MM.1S (cell line): ENCODE results near the gene POMT2.

ENCODE experiments used
- CTCF ChIP-seq: fragments of 300-600 bp; sonication (generic); IDR thresholded peaks from 2 replicates; pipeline ENCODE4 v1.5.1; 2016; ENCODE audit warnings: antibody characterized with exemption, low read length, mixed read lengths
- EZH2 ChIP-seq: fragments of 300-600 bp; sonication (generic); optimal IDR thresholded peaks from 2 replicates; pipeline ENCODE3; 2017; ENCODE audit warnings: low read depth, mild to moderate bottlenecking, antibody characterized with exemption, low read length, mixed read lengths
- EZH2phosphoT487 ChIP-seq: fragments of 300-600 bp; sonication (generic); IDR thresholded peaks from 2 replicates; pipeline ENCODE4 v1.6.1; 2018; ENCODE audit warnings: antibody characterized with exemption, low read length

GRCh38 chr14:77319422-77319821 is 1.3 kb downstream of the POMT2 start:
- TF ChIP-seq CTCF: no peak
- TF ChIP-seq EZH2: no peak
- no peak for TF ChIP-seq EZH2phosphoT487
